GM18873 (cell line): ENCODE results near the gene IL33.

Experiments used
- ATAC-seq: cut with Tn5 transposase; IDR thresholded peaks from one replicate; pipeline ENCODE4 v1.9.1; 2021; ENCODE audit warnings: mild to moderate bottlenecking, moderate library complexity, moderate number of reproducible peaks; ENCODE audit not compliant: unreplicated experiment, low FRiP score

Gene IL33

GRCh38 chr9:6216002-6216401 lies 395 bp downstream of the IL33 start:
- ATAC-seq: no peak

- no peak for ATAC-seq
Observed at GRCh38 chr9:6216951-6217350, 1.3 kb downstream of the IL33 start.

- no peak for ATAC-seq
Observed at GRCh38 chr9:6218099-6218502, 2.5 kb downstream of the IL33 start.

GRCh38 chr9:6219040-6219439 lies 3.4 kb downstream of the IL33 start:
- ATAC-seq: no peak

- no peak for ATAC-seq
Observed at GRCh38 chr9:6219981-6220380, 4.4 kb downstream of the IL33 start.

GRCh38 chr9:6224393-6225154 lies 9.0 kb downstream of the IL33 start:
- no peak for ATAC-seq

GRCh38 chr9:6226696-6227095 lies 11.1 kb downstream of the IL33 start:
- no peak for ATAC-seq

- ATAC-seq: no peak
Observed at GRCh38 chr9:6229186-6229585, 13.6 kb downstream of the IL33 start.

- ATAC-seq: no peak
Observed at GRCh38 chr9:6229619-6230018, 14.0 kb downstream of the IL33 start.

- no peak for ATAC-seq
Observed at GRCh38 chr9:6230037-6230780, 14.6 kb downstream of the IL33 start.

GRCh38 chr9:6232336-6232945 lies 16.8 kb downstream of the IL33 start:
- ATAC-seq: no peak

GRCh38 chr9:6234014-6234413 lies 18.4 kb downstream of the IL33 start:
- no peak for ATAC-seq

- ATAC-seq: no peak
Observed at GRCh38 chr9:6237267-6237666, 21.7 kb downstream of the IL33 start.

- ATAC-seq: no peak
Observed at GRCh38 chr9:6239048-6239461, 23.4 kb downstream of the IL33 start.

- no peak for ATAC-seq
Observed at GRCh38 chr9:6239694-6240093, 24.1 kb downstream of the IL33 start.

GRCh38 chr9:6243746-6244145 lies 28.1 kb downstream of the IL33 start:
- peak; percentile 76 for ATAC-seq

GRCh38 chr9:6247266-6247665 lies 31.7 kb downstream of the IL33 start:
- ATAC-seq: no peak

GRCh38 chr9:6268826-6269397 lies 53.3 kb downstream of the IL33 start:
- ATAC-seq: no peak

GRCh38 chr9:6270896-6271295 lies 55.3 kb downstream of the IL33 start:
- ATAC-seq: no peak

GRCh38 chr9:6271508-6272228 lies 56.1 kb downstream of the IL33 start:
- ATAC-seq: no peak

- ATAC-seq: no peak
Observed at GRCh38 chr9:6272229-6272598, 56.6 kb downstream of the IL33 start.
